OCI-LY7 (cell line): Measurements from ENCODE around the gene NOM1. TPM values are rescaled to one million over a fixed set of nuclear protein-coding genes. Genes with fewer than 3 reads are reported as not detected.

Experiments
- BruUV-seq: library from RNA; stranded (reverse); fragments of 400-500 nt; replicated peaks from 2 replicates; lab custom pipeline; 2021; lab: Mats Ljungman, UMichigan
- CTCF ChIA-PET: fragments of 300-600 bp; sonication (Branson Sonifier 250); formaldehyde crosslinking; loops from one replicate; lab custom pipeline; 2022; ENCODE audit warnings: antibody characterized with exemption; ENCODE audit not compliant: unreplicated experiment; lab: Charles Lee
- POLR2A ChIA-PET: fragments of 300-600 bp; sonication (Branson Sonifier 250); formaldehyde crosslinking; loops from one replicate; lab custom pipeline; 2022; ENCODE audit warnings: antibody characterized with exemption; lab: Charles Lee
- DNase-seq: peaks from one replicate; pipeline ENCODE4 v3.0.0-alpha.2; 2015; ENCODE audit warnings: low spot score
- H2AFZ ChIP-seq: fragments of 200-600 bp; sonication (generic), shearing (Covaris generic); 2 replicates; pipeline ENCODE4 v1.6.1; 2014; ENCODE audit warnings: mild to moderate bottlenecking, antibody characterized with exemption, low read length, moderate library complexity
- H3K27ac ChIP-seq: fragments of 200-600 bp; sonication (generic); 2 replicates; pipeline ENCODE4 v1.5.1; 2014; ENCODE audit warnings: mixed run types, low read depth, mild to moderate bottlenecking, moderate library complexity, low read length, inconsistent platforms; ENCODE audit not compliant: poor library complexity, severe bottlenecking
- H3K36me3 ChIP-seq: fragments of 200-600 bp; sonication (generic); 2 replicates; pipeline ENCODE4 v1.6.1; 2014; ENCODE audit warnings: mild to moderate bottlenecking, antibody characterized with exemption, low read length, moderate library complexity, mixed read lengths; ENCODE audit not compliant: insufficient read depth
- H3K4me1 ChIP-seq: fragments of 200-600 bp; sonication (generic); 2 replicates; pipeline ENCODE4 v1.5.1; 2014; ENCODE audit warnings: mild to moderate bottlenecking, low read length; ENCODE audit not compliant: insufficient read depth, poor library complexity, severe bottlenecking
- H3K4me2 ChIP-seq: fragments of 200-600 bp; sonication (generic); 2 replicates; pipeline ENCODE4 v1.6.1; 2014; ENCODE audit warnings: mild to moderate bottlenecking, low read length
- H3K4me3 ChIP-seq: fragments of 200-600 bp; sonication (generic); 2 replicates; pipeline ENCODE4 v1.5.1; 2014; ENCODE audit warnings: mild to moderate bottlenecking, low read depth, low read length; ENCODE audit not compliant: poor library complexity, severe bottlenecking
- H3K79me2 ChIP-seq: fragments of 200-600 bp; sonication (generic); 2 replicates; pipeline ENCODE4 v1.6.1; 2016; ENCODE audit warnings: low read depth, mild to moderate bottlenecking, low read length, moderate library complexity, mixed read lengths; ENCODE audit not compliant: insufficient read depth
- H3K9me2 ChIP-seq: fragments of 200-600 bp; sonication (generic); 2 replicates; pipeline ENCODE4 v1.6.1; 2016; ENCODE audit warnings: mild to moderate bottlenecking, low read length, mixed read lengths; ENCODE audit not compliant: insufficient read depth
- H3K9me3 ChIP-seq: fragments of 200-600 bp; sonication (generic); 2 replicates; pipeline ENCODE4 v1.6.1; 2014; ENCODE audit warnings: mild to moderate bottlenecking, mixed run types, low read length, mixed read lengths
- H4K20me1 ChIP-seq: fragments of 200-600 bp; sonication (generic); 2 replicates; pipeline ENCODE4 v1.6.1; 2014; ENCODE audit warnings: mild to moderate bottlenecking, antibody characterized with exemption, low read length, moderate library complexity, mixed read lengths; ENCODE audit not compliant: insufficient read depth
- CTCF ChIP-seq: fragments of 200-600 bp; sonication (generic); conservative IDR thresholded peaks from 2 replicates; pipeline ENCODE4 v1.5.1; 2014; ENCODE audit warnings: mild to moderate bottlenecking, antibody characterized with exemption, low read length, moderate library complexity, mixed read lengths
- EZH2phosphoT487 ChIP-seq: fragments of 200-600 bp; sonication (generic); IDR thresholded peaks from 2 replicates; pipeline ENCODE4 v1.6.1; 2018; ENCODE audit warnings: low read depth, borderline replicate concordance, mild to moderate bottlenecking, mixed run types, antibody characterized with exemption, low read length, moderate library complexity, mixed read lengths
- intact Hi-C: fragments of 100-400 bp; cut with micrococcal nuclease; formaldehyde crosslinking; loops from one replicate; pipeline ENCODE4 v1.10.0; 2022; ENCODE audit not compliant: unreplicated experiment
- total RNA-seq, 2 experiments: library from RNA; depleted of rRNA in 1 of 2; stranded (reverse); fragments of >200 nt in 1 of 2; shearing (Covaris generic) in 1 of 2; gene quantifications; 2 replicates each; pipeline ENCODE4 v1.2.3, GENCODE V29; 2014 to 2022

Gene NOM1
- total RNA-seq, 2 experiments from 2014 or later: 40.2 to 59.9 TPM

GRCh38 chr7:156944876-156945275 is 4.6 kb upstream of the NOM1 start:
- H3K9me3 ChIP-seq: peaks cover 5% of the 10 kb centered on the region; the same call in 1 of the 2 replicates
- no peaks in the 10 kb centered on the region for H4K20me1 ChIP-seq
- ChIA-PET POLR2A (interaction anchor here (1.2 kb wide), 1 partner anchor 15 kb away, joined by 3 read pairs; no protein-coding TSS in a partner anchor), CTCF (no interaction called here)
- H3K4me3 ChIP-seq: no peak overlapping the region
- BruUV-seq: no TSS peak
- H3K27ac ChIP-seq: no peak overlapping the region
- intact Hi-C loops: loop anchor here (5.0 kb wide), 2 partner anchors 38 to 113 kb away; no protein-coding TSS in a partner anchor
- H3K4me1 ChIP-seq: peaks cover 9% of the 10 kb centered on the region
- no peaks in the 10 kb centered on the region for H3K9me2 ChIP-seq
- no peak overlapping the region for H3K4me2 ChIP-seq
- H3K79me2 ChIP-seq: peaks cover 9% of the 10 kb centered on the region; the same call in 1 of the 2 replicates
- TF ChIP-seq EZH2phosphoT487: no peak
- TF ChIP-seq CTCF: no peak
- DNase-seq: no peak
- H3K36me3 ChIP-seq: no peaks in the 10 kb centered on the region
- no peak overlapping the region for H2AFZ ChIP-seq

- H3K4me3 ChIP-seq: no peak overlapping the region
- no peak overlapping the region for H2AFZ ChIP-seq
- H3K36me3 ChIP-seq: peaks cover 17% of the 10 kb centered on the region
- intact Hi-C loops: loop anchor here (5.0 kb wide), 2 partner anchors 40 to 115 kb away; no protein-coding TSS in a partner anchor
- no peak for DNase-seq
- BruUV-seq: no TSS peak
- POLR2A ChIA-PET: interaction anchor here (0.6 to 1.8 kb wide), 4 partner anchors 17 to 36 kb away, joined by 3 to 9 read pairs (median 3); no protein-coding TSS in a partner anchor
- H3K9me2 ChIP-seq: no peaks in the 10 kb centered on the region
- CTCF ChIA-PET: no interaction called here
- H3K9me3 ChIP-seq: peaks cover 5% of the 10 kb centered on the region; the same call in 1 of the 2 replicates
- H3K79me2 ChIP-seq: peaks cover 33% of the 10 kb centered on the region
- H3K4me2 ChIP-seq: no peak overlapping the region
- no peak for TF ChIP-seq CTCF
- peaks cover 22% of the 10 kb centered on the region for H4K20me1 ChIP-seq
- peaks cover 20% of the 10 kb centered on the region for H3K4me1 ChIP-seq
- H3K27ac ChIP-seq: no peak overlapping the region
These were observed 2.2 kb upstream of the NOM1 start for GRCh38 chr7:156947120-156947843.

- ChIA-PET POLR2A (interaction anchor here (0.7 to 2.8 kb wide), 2 partner anchors 21 to 358 kb away, joined by 3 to 15 read pairs; no protein-coding TSS in a partner anchor), CTCF (no interaction called here)
- TF ChIP-seq CTCF: no peak
- no peak for TF ChIP-seq EZH2phosphoT487
- Histone ChIP-seq H3K9me3 (peaks cover 5% of the 10 kb centered on the region; the same call in 1 of the 2 replicates), H3K79me2 (peaks cover 44% of the 10 kb centered on the region), H4K20me1 (peaks cover 29% of the 10 kb centered on the region), H3K4me1 (peaks cover 25% of the 10 kb centered on the region), H3K4me3 (peak overlapping the region; percentile 82), H2AFZ (peak overlapping the region; percentile 84), H3K9me2 (no peaks in the 10 kb centered on the region), H3K4me2 (peak overlapping the region; percentile 71), H3K36me3 (peaks cover 27% of the 10 kb centered on the region), H3K27ac (no peak overlapping the region)
- no TSS peak for BruUV-seq
- intact Hi-C loops: loop anchor here (2.0 to 5.0 kb wide), 4 partner anchors 26 to 116 kb away; partner anchors contain the start of gene LMBR1
- no peak for DNase-seq
These were observed 1.2 kb upstream of the NOM1 start for GRCh38 chr7:156948361-156948760.
